CD4-positive, alpha-beta memory T cell (primary cell): Measurements from ENCODE around the gene PPP2R3B. TPM values are rescaled to one million over a fixed set of nuclear protein-coding genes. Genes with fewer than 3 reads are reported as not detected.
"Not testable (repeated sequence)": the region's sequence is repeated elsewhere in the genome, so short reads cannot be mapped to it uniquely, and the experiment has no call there.

Experiments
- CTCF ChIA-PET: fragments of 350-600 bp; sonication (Branson Sonifier 250); formaldehyde crosslinking; loops from one replicate; lab custom pipeline; 2021; ENCODE audit warnings: inconsistent platforms; ENCODE audit not compliant: partially characterized antibody; lab: Charles Lee
- POLR2A ChIA-PET: fragments of 350-600 bp; sonication (Branson Sonifier 250); formaldehyde crosslinking; loops from one replicate; lab custom pipeline; 2021; ENCODE audit not compliant: partially characterized antibody; lab: Charles Lee
- DNase-seq, 5 donors: peaks; one replicate each; pipeline versions ENCODE4 v3.0.0 to v3.0.0-alpha.2; 2020 to 2022; ENCODE audit warnings: mixed read lengths in 1 of 5
- H3K27ac ChIP-seq: one replicate; pipeline ENCODE4 v1.7.0; 2013; ENCODE audit warnings: low read depth, low read length
- H3K27me3 ChIP-seq: 2 replicates; pipeline ENCODE4 v1.7.0; 2013; ENCODE audit warnings: mild to moderate bottlenecking, low read length, moderate library complexity; ENCODE audit not compliant: insufficient read depth
- H3K36me3 ChIP-seq: 2 replicates; pipeline ENCODE4 v1.7.0; 2013; ENCODE audit warnings: mild to moderate bottlenecking, low read length, moderate library complexity; ENCODE audit not compliant: insufficient read depth
- H3K4me1 ChIP-seq: 2 replicates; pipeline ENCODE4 v1.7.0; 2013; ENCODE audit warnings: mild to moderate bottlenecking, low read length, moderate library complexity; ENCODE audit not compliant: insufficient read depth
- H3K4me3 ChIP-seq, 2 donors: one replicate each; pipeline ENCODE4 v1.7.0; 2013; ENCODE audit warnings: low read length in 2 of 2, mild to moderate bottlenecking in 1 of 2
- H3K9me3 ChIP-seq, 2 donors: one replicate each; pipeline ENCODE4 v1.7.0; 2013; ENCODE audit warnings: low read length in 2 of 2, control low read depth in 1 of 2; ENCODE audit not compliant: control insufficient read depth in 1 of 2
- H3K27ac Mint-ChIP-seq, 7 donors: one replicate each; pipeline ENCODE4 v1.8.0; 2020 to 2021; ENCODE audit warnings: mixed read lengths in 7 of 7, mild to moderate bottlenecking in 6 of 7, inconsistent platforms in 3 of 7, moderate library complexity in 3 of 7
- H3K27me3 Mint-ChIP-seq, 2 donors: one replicate each; pipeline ENCODE4 v1.8.0; 2020 to 2021; ENCODE audit warnings: mixed read lengths in 2 of 2
- H3K36me3 Mint-ChIP-seq, 2 donors: one replicate each; pipeline ENCODE4 v1.8.0; 2020 to 2021; ENCODE audit warnings: mixed read lengths in 2 of 2, inconsistent platforms in 1 of 2, mild to moderate bottlenecking in 1 of 2
- H3K4me1 Mint-ChIP-seq, 4 donors: one replicate each; pipeline ENCODE4 v1.8.0; 2020 to 2021; ENCODE audit warnings: mixed read lengths in 4 of 4, mild to moderate bottlenecking in 1 of 4
- H3K4me3 Mint-ChIP-seq, 8 donors: one replicate each; pipeline ENCODE4 v1.8.0; 2020 to 2021; ENCODE audit warnings: mixed read lengths in 8 of 8, mild to moderate bottlenecking in 7 of 8, moderate library complexity in 6 of 8, inconsistent platforms in 3 of 8
- H3K9me3 Mint-ChIP-seq, 8 donors: one replicate each; pipeline ENCODE4 v1.8.0; 2020 to 2021; ENCODE audit warnings: mixed read lengths in 8 of 8, mild to moderate bottlenecking in 5 of 8, inconsistent platforms in 3 of 8, moderate library complexity in 1 of 8
- intact Hi-C: fragments of 100-400 bp; cut with micrococcal nuclease; formaldehyde crosslinking; loops from one replicate; pipeline ENCODE4 v1.15.1; 2023
- polyA plus RNA-seq, 2 donors: library from polyadenylated mRNA; unstranded; fragments of 300-500 nt; fragmentation: Illumina TruSeq; gene quantifications; one replicate each; pipeline ENCODE4 v1.2.3, GENCODE V29; 2021
- total RNA-seq, 2 experiments: library from RNA; stranded (reverse); gene quantifications; one replicate each; pipeline ENCODE4 v1.2.3, GENCODE V29; 2021

Gene PPP2R3B
- total RNA-seq (10 to 100 TPM; 42.3 to 45.2 TPM), polyA plus RNA-seq (1 to 10 TPM; 8.0 to 8.4 TPM)

DNA sequence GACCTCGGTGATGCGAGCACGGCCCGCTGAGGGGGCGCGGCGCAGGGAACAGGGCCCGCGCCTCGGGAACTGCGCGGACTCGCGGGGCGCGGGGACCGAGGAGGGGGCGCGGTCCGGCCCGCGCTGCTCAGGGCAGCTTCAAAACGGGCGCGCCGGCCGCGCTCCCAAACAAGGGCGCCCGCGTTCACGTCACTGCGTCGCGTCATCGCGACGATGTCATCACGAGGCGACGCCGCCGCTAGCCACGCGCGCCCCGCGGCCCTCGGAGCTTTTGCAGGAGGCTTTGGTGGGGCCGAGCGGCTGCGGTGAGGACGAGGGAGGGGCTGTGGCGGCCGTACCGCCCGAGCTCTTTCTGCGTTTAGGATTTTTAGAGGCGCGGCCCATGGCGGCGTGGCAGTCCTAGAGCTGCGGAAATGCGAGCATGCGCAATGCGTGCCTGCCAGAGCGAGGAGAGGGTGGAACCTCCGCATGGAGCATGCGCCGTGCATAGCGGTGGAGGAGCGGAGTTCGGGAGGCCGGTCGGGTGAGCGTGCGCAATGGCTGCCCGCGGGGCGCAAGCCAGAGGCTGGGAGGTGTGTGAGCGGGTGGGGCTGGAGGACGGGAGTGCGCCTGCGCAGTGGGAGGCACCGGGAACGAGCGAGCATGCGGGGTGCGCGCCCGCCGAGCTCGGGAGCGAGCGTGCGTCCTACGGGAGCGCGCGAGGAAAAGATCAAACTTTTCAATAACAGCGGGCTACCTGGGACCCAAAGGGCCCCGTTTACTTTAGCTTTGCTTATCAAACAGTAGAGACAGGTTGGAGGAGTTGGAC is at the start of gene PPP2R3B:
TSS of gene PPP2R3B (minus strand) at position 140 of the 808 bp plus-strand sequence. CDS start 216 bp downstream, outside the sequence.
- H3K9me3 ChIP-seq, result no peaks in the 10 kb centered on the region
- POLR2A ChIA-PET, result no interaction called here

DNA sequence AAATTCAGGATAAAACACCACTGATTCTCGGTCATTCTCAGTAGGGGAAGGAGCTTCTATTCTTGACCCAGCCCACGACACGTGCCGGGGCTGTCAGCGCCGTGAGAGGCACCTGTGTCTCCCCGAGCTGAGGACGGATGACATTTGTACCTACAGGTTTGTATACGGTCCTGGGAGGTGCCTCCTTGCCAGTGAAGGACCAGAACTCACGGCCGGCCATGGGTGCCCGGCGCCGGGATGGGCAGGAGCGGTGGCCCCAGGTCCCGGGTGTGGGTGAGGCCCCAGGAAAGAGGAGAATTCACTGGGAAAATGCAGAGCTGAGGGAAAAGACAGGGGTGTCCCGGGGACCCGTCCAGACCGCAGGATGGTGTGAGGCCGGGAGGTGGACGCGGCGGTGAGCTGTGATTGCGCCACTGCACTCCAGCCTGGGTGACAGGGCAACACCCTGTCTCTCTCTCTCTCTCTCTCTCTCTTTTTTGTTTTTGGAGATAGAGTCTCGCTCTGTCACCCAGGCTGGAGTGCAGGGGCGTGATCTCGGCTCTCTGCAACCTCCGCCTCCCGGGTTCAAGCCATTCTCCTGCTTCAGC is 48.9 kb upstream of the PPP2R3B start:
- intact Hi-C loops, result no loop called here
- no peaks in the 10 kb centered on the region for H3K9me3 ChIP-seq
- peaks cover 7 to 9% of the 10 kb centered on the region in 2 donors for H3K27me3 Mint-ChIP-seq
- peaks cover 0 to 3% (median 2%) of the 10 kb centered on the region in 8 donors for H3K9me3 Mint-ChIP-seq
- no peak overlapping the region for H3K27ac ChIP-seq
- no peak overlapping the region for H3K4me3 Mint-ChIP-seq
- DNase-seq, result no peak
- no peaks in the 10 kb centered on the region for H3K36me3 Mint-ChIP-seq
- CTCF ChIA-PET, result no interaction called here
- H3K27ac Mint-ChIP-seq, result no peak overlapping the region
- H3K4me1 Mint-ChIP-seq, result peaks cover 4 to 5% (median 4%) of the 10 kb centered on the region in 4 donors
- no peaks in the 10 kb centered on the region for H3K27me3 ChIP-seq
- no peaks in the 10 kb centered on the region for H3K36me3 ChIP-seq
- no peak overlapping the region for H3K4me3 ChIP-seq
- POLR2A ChIA-PET, result no interaction called here
- H3K4me1 ChIP-seq, result no peaks in the 10 kb centered on the region

More for the DNA sequence above, at the start of gene PPP2R3B:
- Histone ChIP-seq H3K4me1 (peaks cover 6% of the 10 kb centered on the region), H3K4me3 (peak within 1 kb of the TSS; percentile 29 to 99), H3K27me3 (no peaks in the 10 kb centered on the region), H3K36me3 (no peaks in the 10 kb centered on the region), H3K27ac (peak within 1 kb of the TSS; percentile 100)
- intact Hi-C loops, result loop anchor here (1.0 to 10.0 kb wide), 4 partner anchors 30 to 1278 kb away; partner anchors contain the start of genes ASMTL and GTPBP6
- CTCF ChIA-PET, result no interaction called here
- DNase-seq, result peak; percentile 98 to 100 (median 99)
- Mint-ChIP-seq H3K9me3 (peaks cover 0 to 6% (median 0%) of the 10 kb centered on the region in 8 donors), H3K36me3 (peaks cover 0 to 4% of the 10 kb centered on the region in 2 donors), H3K4me1 (peaks cover 9 to 11% (median 10%) of the 10 kb centered on the region in 4 donors), H3K27me3 (peaks cover 0 to 1% of the 10 kb centered on the region in 2 donors), H3K4me3 (peak within 1 kb of the TSS; percentile 85 to 96 (median 91)), H3K27ac (peak within 1 kb of the TSS; percentile 92 to 100 (median 98))

GRCh38 chrX:434946-435345 is 48.2 kb upstream of the PPP2R3B start:
- Mint-ChIP-seq H3K27ac (no peak overlapping the region), H3K4me1 (peaks cover 0 to 5% (median 4%) of the 10 kb centered on the region in 4 donors), H3K27me3 (peaks cover 11 to 13% of the 10 kb centered on the region in 2 donors), H3K4me3 (no peak overlapping the region), H3K9me3 (peaks cover 0 to 3% (median under 1%) of the 10 kb centered on the region in 8 donors), H3K36me3 (no peaks in the 10 kb centered on the region)
- Histone ChIP-seq H3K36me3 (no peaks in the 10 kb centered on the region), H3K4me3 (no peak overlapping the region), H3K9me3 (no peaks in the 10 kb centered on the region), H3K4me1 (no peaks in the 10 kb centered on the region), H3K27me3 (no peaks in the 10 kb centered on the region), H3K27ac (no peak overlapping the region)
- DNase-seq, result no peak
- CTCF ChIA-PET, result no interaction called here
- POLR2A ChIA-PET, result no interaction called here
- intact Hi-C loops, result no loop called here

- Histone ChIP-seq H3K27ac (no peak overlapping the region), H3K4me3 (no peak overlapping the region), H3K36me3 (no peaks in the 10 kb centered on the region), H3K4me1 (no peaks in the 10 kb centered on the region), H3K27me3 (no peaks in the 10 kb centered on the region), H3K9me3 (no peaks in the 10 kb centered on the region)
- no peak overlapping the region for H3K27ac Mint-ChIP-seq
- no peak overlapping the region for H3K4me3 Mint-ChIP-seq
- peaks cover 11 to 18% of the 10 kb centered on the region in 2 donors for H3K27me3 Mint-ChIP-seq
- POLR2A ChIA-PET, result no interaction called here
- no peaks in the 10 kb centered on the region for H3K36me3 Mint-ChIP-seq
- CTCF ChIA-PET, result no interaction called here
- peaks cover 0 to 7% (median 2%) of the 10 kb centered on the region in 4 donors for H3K4me1 Mint-ChIP-seq
- H3K9me3 Mint-ChIP-seq, result peaks cover 0 to 3% (median 0%) of the 10 kb centered on the region in 8 donors
- no peak for DNase-seq
- intact Hi-C loops, result no loop called here
These were observed 47.1 kb upstream of the PPP2R3B start for GRCh38 chrX:433771-434170.

- H3K27me3 Mint-ChIP-seq, result peaks cover 15 to 23% of the 10 kb centered on the region in 2 donors
- CTCF ChIA-PET, DNase-seq, H3K27ac ChIP-seq, intact Hi-C loops, H3K27ac Mint-ChIP-seq, H3K27me3 ChIP-seq, H3K4me3 ChIP-seq, H3K36me3 ChIP-seq, H3K36me3 Mint-ChIP-seq, H3K9me3 ChIP-seq, H3K4me1 ChIP-seq, POLR2A ChIA-PET, H3K9me3 Mint-ChIP-seq, H3K4me3 Mint-ChIP-seq: not testable (repeated sequence)
- peaks cover 0 to 15% (median 3%) of the 10 kb centered on the region in 4 donors for H3K4me1 Mint-ChIP-seq
These were observed 46.0 kb upstream of the PPP2R3B start for GRCh38 chrX:432666-433065.

DNA sequence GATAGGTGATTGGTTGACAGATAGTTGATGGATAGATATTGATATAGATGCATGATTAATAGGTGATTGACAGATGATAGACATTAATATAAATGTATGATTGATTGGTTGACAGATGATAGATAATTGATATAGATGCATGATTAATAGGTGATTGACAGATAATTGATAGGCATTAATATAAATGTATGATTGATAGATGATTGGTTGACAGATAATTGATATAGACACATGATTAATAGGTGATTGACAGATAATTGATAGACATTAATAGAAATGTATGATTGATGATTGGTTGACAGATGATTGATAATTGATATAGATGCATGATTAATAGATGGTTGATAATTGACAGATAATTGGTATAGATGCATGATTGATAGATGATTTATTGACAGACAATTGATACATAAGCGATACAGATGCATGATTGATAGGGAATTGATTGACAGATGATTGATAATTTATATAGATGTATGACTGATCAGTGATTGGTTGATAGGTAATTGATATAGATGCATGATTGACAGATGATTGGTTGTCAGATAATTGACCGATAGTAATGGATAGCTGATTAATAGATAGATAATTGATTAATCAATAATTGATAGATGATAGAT is 44.9 kb upstream of the PPP2R3B start:
- Mint-ChIP-seq H3K4me3 (no peak overlapping the region), H3K27me3 (peaks cover 20 to 26% of the 10 kb centered on the region in 2 donors), H3K9me3 (peaks cover 0 to 4% (median 0%) of the 10 kb centered on the region in 8 donors), H3K4me1 (peaks cover 0 to 24% (median 3%) of the 10 kb centered on the region in 4 donors), H3K36me3 (no peaks in the 10 kb centered on the region), H3K27ac (no peak overlapping the region)
- POLR2A ChIA-PET, result no interaction called here
- intact Hi-C loops, result no loop called here
- Histone ChIP-seq H3K27me3 (no peaks in the 10 kb centered on the region), H3K9me3 (no peaks in the 10 kb centered on the region), H3K4me3 (no peak overlapping the region), H3K27ac (no peak overlapping the region), H3K4me1 (no peaks in the 10 kb centered on the region), H3K36me3 (no peaks in the 10 kb centered on the region)
- DNase-seq, result no peak
- CTCF ChIA-PET, result no interaction called here

DNA sequence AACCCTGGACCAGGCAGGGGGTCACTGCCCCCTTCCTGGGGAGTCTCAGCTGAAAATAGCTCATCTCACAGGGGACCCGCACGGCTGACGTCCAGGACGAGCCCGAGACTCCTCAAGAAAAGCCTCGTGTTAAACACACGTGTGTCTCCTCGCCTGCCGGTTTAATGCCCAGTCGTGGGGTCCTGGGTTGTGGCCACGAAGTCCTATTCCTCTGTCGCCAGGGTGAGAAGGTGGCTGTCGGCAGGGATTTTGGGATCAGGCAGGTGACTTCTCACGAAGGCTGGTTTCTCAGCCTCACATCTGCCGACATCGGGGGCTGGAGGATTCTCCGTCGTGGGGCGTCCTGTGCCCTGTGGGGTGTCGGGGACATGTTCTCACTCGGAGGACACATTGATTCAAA is 44.3 kb upstream of the PPP2R3B start:
- H3K36me3 Mint-ChIP-seq, result no peaks in the 10 kb centered on the region
- H3K27me3 Mint-ChIP-seq, result peaks cover 22 to 26% of the 10 kb centered on the region in 2 donors
- H3K9me3 ChIP-seq, result no peaks in the 10 kb centered on the region
- intact Hi-C loops, result no loop called here
- DNase-seq, result no peak
- CTCF ChIA-PET, result no interaction called here
- no peak overlapping the region for H3K4me3 Mint-ChIP-seq
- H3K4me3 ChIP-seq, result no peak overlapping the region
- H3K9me3 Mint-ChIP-seq, result peaks cover 0 to 4% (median 0%) of the 10 kb centered on the region in 8 donors
- H3K27me3 ChIP-seq, result no peaks in the 10 kb centered on the region
- peaks cover 0 to 25% (median 2%) of the 10 kb centered on the region in 4 donors for H3K4me1 Mint-ChIP-seq
- POLR2A ChIA-PET, result no interaction called here
- no peaks in the 10 kb centered on the region for H3K4me1 ChIP-seq
- no peak overlapping the region for H3K27ac Mint-ChIP-seq
- H3K27ac ChIP-seq, result no peak overlapping the region
- no peaks in the 10 kb centered on the region for H3K36me3 ChIP-seq
